Tibial nerve (tissue), 3 donors: Measurements from ENCODE around the gene MAPKAPK2.

Source experiments
- POLR2A ChIP-seq, 2 donors: fragments of 450-650 bp; IDR thresholded peaks; one replicate each; pipeline ENCODE4 v1.6.1; 2017; ENCODE audit warnings: antibody characterized with exemption in 2 of 2, mild to moderate bottlenecking in 2 of 2, moderate library complexity in 2 of 2
- TF ChIP-seq, protein P1 (sequence below), 5 experiments: fragments of 200-600 bp in 3 of 5; fragments of 450-650 bp in 2 of 5; sonication (generic) in 3 of 5; IDR thresholded peaks; one replicate each; pipeline ENCODE4 v1.5.1; 2016 to 2019; ENCODE audit warnings: antibody characterized with exemption in 5 of 5, mild to moderate bottlenecking in 3 of 5, moderate library complexity in 2 of 5

DNA sequence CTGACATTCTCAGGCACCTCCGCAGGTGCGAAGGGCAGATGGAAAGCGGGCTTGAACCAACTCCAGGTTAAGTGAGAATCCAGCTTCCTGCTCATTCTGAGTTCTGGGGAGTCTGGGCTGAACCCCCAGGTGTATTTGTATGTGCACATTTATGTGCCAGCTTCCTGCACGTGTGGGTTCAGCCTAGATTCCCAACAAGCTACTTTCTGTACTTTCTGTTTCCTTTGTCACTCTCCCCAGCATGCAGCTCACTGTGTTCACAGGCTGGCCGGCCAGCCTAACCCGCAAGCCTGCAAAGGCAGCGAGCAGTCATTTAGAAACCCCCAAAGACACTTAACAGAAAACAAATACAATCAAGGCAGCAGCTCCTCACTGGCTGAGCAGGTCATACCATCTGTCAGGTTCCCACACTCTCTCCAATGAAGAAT, 84.6 kb downstream of the MAPKAPK2 start:
- TF ChIP-seq, protein P1, sequence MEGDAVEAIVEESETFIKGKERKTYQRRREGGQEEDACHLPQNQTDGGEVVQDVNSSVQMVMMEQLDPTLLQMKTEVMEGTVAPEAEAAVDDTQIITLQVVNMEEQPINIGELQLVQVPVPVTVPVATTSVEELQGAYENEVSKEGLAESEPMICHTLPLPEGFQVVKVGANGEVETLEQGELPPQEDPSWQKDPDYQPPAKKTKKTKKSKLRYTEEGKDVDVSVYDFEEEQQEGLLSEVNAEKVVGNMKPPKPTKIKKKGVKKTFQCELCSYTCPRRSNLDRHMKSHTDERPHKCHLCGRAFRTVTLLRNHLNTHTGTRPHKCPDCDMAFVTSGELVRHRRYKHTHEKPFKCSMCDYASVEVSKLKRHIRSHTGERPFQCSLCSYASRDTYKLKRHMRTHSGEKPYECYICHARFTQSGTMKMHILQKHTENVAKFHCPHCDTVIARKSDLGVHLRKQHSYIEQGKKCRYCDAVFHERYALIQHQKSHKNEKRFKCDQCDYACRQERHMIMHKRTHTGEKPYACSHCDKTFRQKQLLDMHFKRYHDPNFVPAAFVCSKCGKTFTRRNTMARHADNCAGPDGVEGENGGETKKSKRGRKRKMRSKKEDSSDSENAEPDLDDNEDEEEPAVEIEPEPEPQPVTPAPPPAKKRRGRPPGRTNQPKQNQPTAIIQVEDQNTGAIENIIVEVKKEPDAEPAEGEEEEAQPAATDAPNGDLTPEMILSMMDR (IDR thresholded peaks at IDR 0.05): no peak
- no peak for TF ChIP-seq POLR2A (IDR thresholded peaks at IDR 0.05)
